ENCODE data around the gene C16orf54.

C16orf54 gene

GRCh38 chr16:29719063-29719462 lies 26.7 kb downstream of the C16orf54 start:
- H3K27ac ChIP-seq (ENCODE audit: low read length), result no peak overlapping the region
- no peaks in the 10 kb centered on the region for H3K27me3 ChIP-seq (ENCODE audit: insufficient read depth, low read length, poor library complexity)
- DNase-seq (no peak), ATAC-seq (ENCODE audit: insufficient read depth, low read depth) (no peak)
- no peaks in the 10 kb centered on the region for H3K4me1 ChIP-seq (ENCODE audit: insufficient read depth, low read length)
- H2AFZ ChIP-seq (ENCODE audit: low read depth, low read length), result no peak overlapping the region
- H3K4me3 ChIP-seq (ENCODE audit: low read depth in 1 of 2, low read length in 2 of 2), result no peak overlapping the region
- H3K9ac ChIP-seq (ENCODE audit: low read depth, low read length), result no peak overlapping the region
- TF ChIP-seq CTCF (IDR thresholded peaks at IDR 0.05; ENCODE audit: borderline replicate concordance, extremely low read depth, low read length, poor library complexity, severe bottlenecking) (no peak), EZH2 (IDR thresholded peaks at IDR 0.05; ENCODE audit: borderline replicate concordance, low read depth, low read length, severe bottlenecking) (no peak)
- H3K36me3 ChIP-seq (ENCODE audit: insufficient read depth, low read length), result no peaks in the 10 kb centered on the region
- H3K9me3 ChIP-seq (ENCODE audit: insufficient read depth, low read length, severe bottlenecking), result no peaks in the 10 kb centered on the region
- no peak overlapping the region for H3K4me2 ChIP-seq (ENCODE audit: insufficient read depth, low read length)
- H4K20me1 ChIP-seq (ENCODE audit: insufficient read depth, low read length), result no peaks in the 10 kb centered on the region
- H3K79me2 ChIP-seq (ENCODE audit: insufficient read depth, low read length), result no peaks in the 10 kb centered on the region

- no peak overlapping the region for H2AFZ ChIP-seq (ENCODE audit: low read depth, low read length)
- DNase-seq (no peak), ATAC-seq (ENCODE audit: insufficient read depth, low read depth) (no peak)
- no peaks in the 10 kb centered on the region for H3K79me2 ChIP-seq (ENCODE audit: insufficient read depth, low read length)
- no peaks in the 10 kb centered on the region for H3K27me3 ChIP-seq (ENCODE audit: insufficient read depth, low read length, poor library complexity)
- H3K36me3 ChIP-seq (ENCODE audit: insufficient read depth, low read length), result no peaks in the 10 kb centered on the region
- no peaks in the 10 kb centered on the region for H4K20me1 ChIP-seq (ENCODE audit: insufficient read depth, low read length)
- no peak overlapping the region for H3K4me2 ChIP-seq (ENCODE audit: insufficient read depth, low read length)
- H3K9me3 ChIP-seq (ENCODE audit: insufficient read depth, low read length, severe bottlenecking), result no peaks in the 10 kb centered on the region
- no peak overlapping the region for H3K27ac ChIP-seq (ENCODE audit: low read length)
- no peak for TF ChIP-seq CTCF (IDR thresholded peaks at IDR 0.05; ENCODE audit: borderline replicate concordance, extremely low read depth, low read length, poor library complexity, severe bottlenecking)
- H3K4me1 ChIP-seq (ENCODE audit: insufficient read depth, low read length), result no peaks in the 10 kb centered on the region
- H3K9ac ChIP-seq (ENCODE audit: low read depth, low read length), result no peak overlapping the region
- H3K4me3 ChIP-seq (ENCODE audit: low read depth in 1 of 2, low read length in 2 of 2), result no peak overlapping the region
Observed at GRCh38 chr16:29717113-29717512, 28.7 kb downstream of the C16orf54 start.

GRCh38 chr16:29714972-29715371 lies 30.8 kb downstream of the C16orf54 start:
- no peak for TF ChIP-seq EZH2 (IDR thresholded peaks at IDR 0.05; ENCODE audit: borderline replicate concordance, low read depth, low read length, severe bottlenecking)
- no peak for TF ChIP-seq CTCF (IDR thresholded peaks at IDR 0.05; ENCODE audit: borderline replicate concordance, extremely low read depth, low read length, poor library complexity, severe bottlenecking)
- DNase-seq, result no peak
- Histone ChIP-seq H3K79me2 (ENCODE audit: insufficient read depth, low read length) (no peaks in the 10 kb centered on the region), H3K27me3 (ENCODE audit: insufficient read depth, low read length, poor library complexity) (no peaks in the 10 kb centered on the region), H3K27ac (ENCODE audit: low read length) (no peak overlapping the region), H4K20me1 (ENCODE audit: insufficient read depth, low read length) (no peaks in the 10 kb centered on the region), H3K4me2 (ENCODE audit: insufficient read depth, low read length) (no peak overlapping the region), H3K9me3 (ENCODE audit: insufficient read depth, low read length, severe bottlenecking) (no peaks in the 10 kb centered on the region), H3K9ac (ENCODE audit: low read depth, low read length) (no peak overlapping the region), H3K4me1 (ENCODE audit: insufficient read depth, low read length) (peaks cover 4% of the 10 kb centered on the region), H2AFZ (ENCODE audit: low read depth, low read length) (no peak overlapping the region), H3K36me3 (ENCODE audit: insufficient read depth, low read length) (no peaks in the 10 kb centered on the region), H3K4me3 (ENCODE audit: low read depth in 1 of 2, low read length in 2 of 2) (no peak overlapping the region)
- ATAC-seq (ENCODE audit: insufficient read depth, low read depth), result no peak

GRCh38 chr16:29714396-29714795 lies 31.4 kb downstream of the C16orf54 start:
- Histone ChIP-seq H3K4me1 (ENCODE audit: insufficient read depth, low read length) (peaks cover 4% of the 10 kb centered on the region), H3K9ac (ENCODE audit: low read depth, low read length) (no peak overlapping the region), H3K4me2 (ENCODE audit: insufficient read depth, low read length) (no peak overlapping the region), H3K27ac (ENCODE audit: low read length) (no peak overlapping the region), H3K27me3 (ENCODE audit: insufficient read depth, low read length, poor library complexity) (no peaks in the 10 kb centered on the region), H2AFZ (ENCODE audit: low read depth, low read length) (no peak overlapping the region), H4K20me1 (ENCODE audit: insufficient read depth, low read length) (no peaks in the 10 kb centered on the region), H3K36me3 (ENCODE audit: insufficient read depth, low read length) (no peaks in the 10 kb centered on the region), H3K79me2 (ENCODE audit: insufficient read depth, low read length) (no peaks in the 10 kb centered on the region), H3K9me3 (ENCODE audit: insufficient read depth, low read length, severe bottlenecking) (no peaks in the 10 kb centered on the region), H3K4me3 (ENCODE audit: low read depth in 1 of 2, low read length in 2 of 2) (no peak overlapping the region)
- TF ChIP-seq CTCF (IDR thresholded peaks at IDR 0.05; ENCODE audit: borderline replicate concordance, extremely low read depth, low read length, poor library complexity, severe bottlenecking) (no peak), EZH2 (IDR thresholded peaks at IDR 0.05; ENCODE audit: borderline replicate concordance, low read depth, low read length, severe bottlenecking) (no peak)
- ATAC-seq (ENCODE audit: insufficient read depth, low read depth) (no peak), DNase-seq (no peak)

Data from DND-41 (cell line).